GM21515 (cell line): Measurements from ENCODE around the gene PHLPP1.
"Not testable (repeated sequence)": the region's sequence is repeated elsewhere in the genome, so short reads cannot be mapped to it uniquely, and the experiment has no call there.

Source experiments
- ATAC-seq: cut with Tn5 transposase; IDR thresholded peaks from one replicate; pipeline ENCODE4 v1.9.1; 2021; ENCODE audit not compliant: unreplicated experiment

The PHLPP1 gene

DNA sequence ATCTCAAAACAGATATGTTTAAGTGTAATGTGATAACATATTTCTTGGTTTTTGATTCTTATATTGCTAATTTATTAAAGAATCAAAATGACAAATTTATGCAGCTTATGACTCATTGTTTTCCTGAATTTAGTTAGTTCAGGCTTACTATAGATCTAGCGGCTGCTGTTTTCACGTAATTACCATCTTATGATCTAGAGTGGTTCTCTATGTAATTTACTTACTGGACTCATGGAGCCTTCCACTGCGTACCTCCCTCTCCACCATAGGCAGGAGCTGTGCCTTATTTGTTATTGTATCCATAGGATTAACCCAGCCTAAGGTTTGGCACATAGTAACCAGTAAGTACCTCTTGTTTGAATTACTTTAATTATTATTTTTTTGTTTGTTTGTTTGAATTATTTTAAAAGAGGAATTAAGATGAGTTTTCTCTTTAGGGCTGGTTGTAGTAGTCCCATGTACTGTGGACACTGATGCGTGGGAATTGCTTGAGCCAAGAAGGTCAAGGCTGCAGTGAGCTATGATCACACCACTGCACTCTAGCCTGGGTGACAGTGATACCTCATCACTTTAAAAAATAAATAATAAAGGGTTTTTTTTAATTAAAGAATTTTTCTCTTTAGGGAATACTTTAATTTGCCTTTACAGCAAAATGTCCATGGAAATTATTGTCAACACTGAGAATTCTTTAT lies 165.5 kb downstream of the PHLPP1 start:
- ATAC-seq: no peak

DNA sequence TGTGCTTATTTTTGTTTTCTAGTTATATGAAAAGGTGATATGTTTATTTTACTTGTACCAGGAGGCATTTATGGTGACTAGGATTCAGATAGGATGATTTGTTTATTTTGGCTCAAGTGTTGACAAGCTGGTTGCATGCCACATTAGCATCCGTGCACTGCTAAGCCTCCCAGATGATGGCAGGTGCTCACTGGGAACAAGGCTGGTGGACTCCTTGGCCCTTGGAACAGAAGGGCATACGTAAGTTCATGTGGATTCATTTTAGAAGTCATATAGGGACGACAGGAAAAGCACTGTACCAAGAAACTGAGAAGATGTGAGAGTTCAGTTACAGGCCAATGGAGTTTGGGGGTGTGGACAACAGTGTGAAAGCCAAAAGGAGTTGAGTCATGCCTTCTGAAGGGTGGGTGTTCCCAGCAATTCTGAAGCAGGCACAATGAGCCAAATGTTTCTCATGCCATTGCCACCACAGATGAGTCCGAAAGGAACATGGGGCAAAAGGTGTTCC lies 166.2 kb downstream of the PHLPP1 start:
- ATAC-seq: no peak

DNA sequence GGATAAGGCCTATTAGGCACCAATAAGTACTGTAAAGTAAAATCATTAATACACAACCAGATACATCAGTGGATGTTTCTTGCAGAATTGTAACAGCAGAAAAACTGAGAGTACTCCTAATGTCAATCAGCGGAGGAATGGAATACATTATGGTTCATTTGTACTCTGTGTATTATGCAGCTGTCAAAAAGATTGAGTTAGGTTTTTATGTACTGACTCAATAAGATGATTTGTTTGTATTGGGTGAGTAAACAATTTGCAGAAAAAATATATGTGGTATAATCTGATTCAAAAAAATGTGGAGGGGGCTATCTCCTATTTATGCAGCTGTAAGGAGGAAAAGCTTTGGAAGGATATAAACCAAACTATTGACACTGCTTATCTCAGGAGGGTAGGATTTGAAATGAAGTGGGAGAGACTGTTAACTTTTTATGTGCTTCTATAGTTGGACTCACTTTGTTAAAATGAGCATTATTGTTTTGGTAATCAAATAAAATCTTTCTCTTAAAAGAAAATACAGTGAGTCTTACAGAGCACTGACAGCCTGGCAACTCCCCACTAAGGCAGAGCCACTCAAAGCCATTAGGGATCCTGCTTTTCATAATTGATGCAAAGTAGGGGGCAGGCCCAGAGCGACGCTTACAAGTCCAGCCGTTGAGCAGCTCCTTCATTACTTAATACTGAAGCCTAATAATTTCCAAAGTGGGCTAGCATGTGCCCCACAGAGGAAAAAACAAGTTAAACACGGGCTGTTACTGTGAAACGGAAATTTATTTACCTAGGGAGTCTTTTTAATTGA lies 168.8 kb downstream of the PHLPP1 start:
- no peak for ATAC-seq

DNA sequence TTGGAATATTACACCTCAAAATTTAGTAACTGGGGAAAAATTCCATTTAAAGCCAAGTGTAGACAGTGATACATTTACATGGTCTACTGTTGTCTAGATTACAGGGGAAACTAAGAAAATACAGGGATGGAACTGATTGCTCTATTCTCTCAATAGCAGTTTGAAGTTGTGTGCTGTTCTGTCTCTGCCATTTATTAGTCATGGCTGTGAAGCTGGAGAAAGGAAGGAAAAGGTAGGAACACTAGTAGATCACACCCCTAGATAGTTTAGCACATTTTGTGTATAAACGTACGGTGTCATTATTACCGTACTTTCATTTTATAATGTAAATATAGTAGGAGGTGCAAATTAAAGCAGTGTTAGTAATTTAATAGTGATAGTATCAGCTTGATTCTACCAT lies 170.5 kb downstream of the PHLPP1 start:
- no peak for ATAC-seq

DNA sequence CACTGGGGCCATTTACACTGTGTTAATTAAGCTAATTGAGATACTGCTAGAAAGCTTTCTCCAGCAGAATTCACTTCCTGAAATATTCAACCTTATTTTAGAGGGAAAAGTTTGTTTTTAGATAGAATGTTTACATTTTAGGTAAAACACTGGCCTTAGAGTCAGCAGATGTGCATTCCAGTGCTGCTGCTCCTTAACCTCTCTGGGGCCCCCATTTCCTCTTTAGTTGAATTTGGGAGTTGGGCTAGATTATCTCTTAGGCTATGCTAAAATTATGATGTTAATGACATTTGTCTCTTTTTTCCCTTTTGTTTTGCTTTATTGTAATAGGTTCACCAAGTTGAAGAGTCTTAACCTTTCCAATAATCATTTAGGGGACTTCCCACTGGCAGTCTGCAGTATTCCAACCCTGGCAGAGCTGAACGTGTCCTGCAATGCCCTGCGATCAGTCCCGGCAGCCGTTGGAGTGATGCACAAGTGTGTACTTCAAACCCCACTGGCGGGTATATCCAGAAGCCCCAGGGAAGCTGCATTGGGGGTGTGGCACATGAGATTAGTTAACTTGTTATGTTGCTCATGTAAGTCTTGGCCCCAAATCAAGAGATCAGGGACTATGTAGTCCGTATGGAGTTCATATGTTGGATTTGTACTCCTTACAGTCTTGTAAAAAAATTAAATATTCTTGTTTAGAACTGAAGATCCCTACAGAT lies 179.5 kb downstream of the PHLPP1 start:
- no peak for ATAC-seq

DNA sequence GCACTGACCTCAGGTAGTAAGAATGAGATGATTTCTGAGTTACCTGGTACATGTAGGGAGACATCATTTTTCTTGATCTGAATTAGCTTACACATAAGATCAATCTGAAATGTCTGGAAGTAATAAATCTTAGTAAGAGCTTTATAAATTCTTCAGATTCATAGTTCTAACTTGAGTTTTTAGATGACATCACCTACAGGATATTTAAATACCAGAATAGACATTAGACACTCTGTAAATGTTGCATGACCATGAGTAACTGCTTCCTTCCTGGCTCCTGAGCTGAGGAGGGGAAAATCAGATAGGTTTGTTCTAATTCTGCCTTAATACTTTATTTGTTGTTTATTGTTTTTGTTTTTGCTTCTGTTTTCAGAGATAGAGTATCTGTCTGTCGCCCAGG lies 181.8 kb downstream of the PHLPP1 start:
- ATAC-seq: no peak

DNA sequence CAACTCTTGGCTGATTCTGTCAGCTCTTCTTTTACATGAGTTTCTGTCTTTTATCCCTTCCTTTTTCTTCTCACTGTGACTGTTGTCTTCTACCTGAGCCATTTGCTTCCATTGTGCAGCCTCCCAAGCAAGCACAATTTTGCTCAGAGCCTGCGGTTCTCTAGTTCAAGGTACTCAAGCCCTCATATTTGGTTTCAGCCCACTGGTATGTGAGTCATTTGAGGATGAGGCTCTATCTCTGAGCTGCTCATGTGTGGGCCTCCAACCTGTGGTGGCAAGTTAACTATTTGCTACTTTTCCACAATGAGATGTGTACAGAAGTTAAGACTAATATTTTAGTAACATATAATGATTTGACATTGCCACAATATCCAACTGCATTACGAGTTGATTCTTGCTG lies 183.0 kb downstream of the PHLPP1 start:
- ATAC-seq: peak; percentile 79

DNA sequence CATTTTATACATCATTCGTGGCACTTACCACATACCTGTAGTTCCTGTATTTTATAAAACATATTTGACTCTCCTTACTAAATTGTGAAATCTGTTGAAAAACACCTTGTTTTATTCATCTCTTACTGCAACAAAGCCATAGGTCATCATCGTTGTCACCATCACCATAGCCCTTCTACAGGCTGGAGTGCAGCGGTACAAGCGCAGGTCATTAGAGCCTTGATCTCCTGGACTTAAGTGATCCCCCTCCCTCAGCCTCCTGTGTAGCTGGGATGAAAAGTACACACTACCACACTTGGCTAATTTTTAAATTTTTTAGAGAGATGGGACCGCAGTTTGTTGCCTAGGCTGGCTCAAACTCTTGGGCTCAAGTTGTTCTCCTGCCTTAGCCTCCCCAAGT lies 184.2 kb downstream of the PHLPP1 start:
- no peak for ATAC-seq

DNA sequence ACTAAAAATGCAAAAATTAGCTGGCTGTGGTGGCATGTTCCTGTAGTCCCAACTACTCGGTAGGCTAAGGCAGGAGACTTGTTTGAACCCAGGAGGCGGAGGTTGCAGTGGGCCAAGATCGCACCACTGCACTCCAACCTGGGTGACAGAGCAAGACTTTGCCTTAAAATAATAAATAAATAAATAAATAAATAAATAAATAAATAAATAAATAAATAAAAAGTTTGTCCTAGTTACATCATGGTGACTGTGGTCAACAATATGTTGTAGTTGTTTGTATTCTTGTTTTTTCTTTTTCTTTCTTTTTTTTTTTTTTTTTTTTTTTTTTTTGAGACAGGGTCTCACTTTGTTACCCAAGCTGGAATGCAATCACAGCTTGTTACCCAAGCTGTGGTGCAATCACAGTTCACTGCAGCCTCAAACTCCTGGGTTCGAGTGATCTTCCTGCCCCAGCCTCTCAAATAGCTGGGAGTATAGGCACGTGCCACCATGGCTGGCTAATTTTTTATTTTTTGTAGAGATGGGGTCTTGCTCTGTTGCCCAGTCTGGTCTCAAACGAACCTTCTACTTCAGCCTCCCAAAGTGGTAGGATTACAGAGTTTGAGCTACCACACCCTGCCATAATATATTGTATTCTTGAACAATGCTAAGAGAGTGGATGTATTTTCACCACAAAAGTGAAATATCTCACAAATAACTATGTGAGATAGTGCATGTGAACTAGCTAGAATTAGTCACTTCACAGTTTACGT lies 185.0 kb downstream of the PHLPP1 start:
- ATAC-seq: no peak

DNA sequence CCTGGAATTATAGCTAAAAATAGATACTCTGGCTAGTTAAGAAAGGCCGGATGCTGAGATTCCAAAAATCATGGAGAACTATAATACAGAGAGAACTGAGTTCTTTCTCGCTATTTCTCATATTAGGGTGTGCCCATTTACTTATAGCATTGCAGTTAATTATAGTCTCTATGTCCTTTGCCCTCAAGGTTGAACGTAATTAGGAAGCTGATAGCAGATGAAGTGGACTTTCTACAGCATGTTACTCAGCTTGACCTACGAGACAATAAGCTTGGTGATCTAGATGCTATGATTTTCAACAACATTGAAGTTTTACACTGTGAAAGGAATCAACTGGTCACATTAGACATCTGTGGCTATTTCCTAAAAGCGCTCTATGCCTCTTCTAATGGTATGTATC lies 187.4 kb downstream of the PHLPP1 start:
- no peak for ATAC-seq

DNA sequence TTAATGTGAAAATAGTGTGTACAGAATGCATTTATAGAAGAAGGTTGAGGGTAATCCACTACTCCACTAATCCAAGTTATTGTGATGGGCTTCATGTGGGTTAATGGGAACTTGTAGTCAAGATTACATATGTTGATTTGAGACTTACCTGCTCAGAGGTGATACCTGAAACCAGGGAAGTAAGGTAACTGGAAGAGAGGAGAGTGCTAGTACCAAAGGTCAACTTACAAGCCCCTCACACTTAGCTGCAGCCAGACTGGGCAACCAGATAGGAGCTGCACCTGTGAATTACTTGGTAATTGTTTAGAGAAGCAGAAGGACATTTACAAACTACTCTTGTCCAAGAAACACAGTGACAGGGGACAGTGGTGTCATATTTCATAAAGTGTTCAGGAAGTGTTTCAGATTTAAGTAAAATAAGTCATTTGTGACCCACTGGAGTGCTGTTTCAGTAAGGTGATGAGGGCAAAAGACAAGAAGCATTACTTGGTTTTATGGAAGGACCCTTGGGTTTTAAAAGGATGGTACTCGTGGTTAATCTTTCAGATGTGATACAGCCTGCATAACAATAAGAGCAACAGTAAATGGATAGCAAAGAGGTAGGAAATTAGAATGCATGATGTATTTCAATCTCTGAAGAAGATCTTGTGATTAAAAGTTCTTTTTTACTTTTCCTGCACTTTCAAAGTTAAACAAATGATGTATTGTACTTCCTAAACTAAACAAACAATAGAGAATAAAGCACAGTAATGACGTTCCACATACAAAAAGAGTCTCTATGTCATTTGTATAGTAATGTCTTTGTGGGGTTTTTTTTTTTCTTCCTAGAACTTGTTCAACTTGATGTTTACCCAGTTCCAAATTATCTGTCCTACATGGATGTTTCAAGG lies 189.3 kb downstream of the PHLPP1 start:
- no peak for ATAC-seq

DNA sequence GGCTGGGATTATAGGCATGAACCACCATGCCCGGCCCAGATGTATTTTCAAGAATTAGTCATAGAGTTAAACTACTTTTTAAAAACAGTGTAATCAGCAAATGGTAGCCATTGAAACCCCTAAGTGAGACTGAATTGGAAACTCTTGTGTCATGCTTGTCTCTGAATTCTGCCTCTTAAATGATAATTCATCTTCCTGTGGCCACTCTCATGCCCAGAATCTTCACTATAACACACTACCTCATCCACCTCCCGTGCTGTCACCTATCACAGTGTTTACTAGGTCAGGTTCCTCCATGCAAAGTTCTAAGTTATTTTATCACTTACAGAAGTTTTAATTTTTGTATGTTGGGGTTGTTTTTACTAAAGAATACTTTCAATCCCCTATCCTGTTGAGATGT lies 197.5 kb downstream of the PHLPP1 start:
- no peak for ATAC-seq

DNA sequence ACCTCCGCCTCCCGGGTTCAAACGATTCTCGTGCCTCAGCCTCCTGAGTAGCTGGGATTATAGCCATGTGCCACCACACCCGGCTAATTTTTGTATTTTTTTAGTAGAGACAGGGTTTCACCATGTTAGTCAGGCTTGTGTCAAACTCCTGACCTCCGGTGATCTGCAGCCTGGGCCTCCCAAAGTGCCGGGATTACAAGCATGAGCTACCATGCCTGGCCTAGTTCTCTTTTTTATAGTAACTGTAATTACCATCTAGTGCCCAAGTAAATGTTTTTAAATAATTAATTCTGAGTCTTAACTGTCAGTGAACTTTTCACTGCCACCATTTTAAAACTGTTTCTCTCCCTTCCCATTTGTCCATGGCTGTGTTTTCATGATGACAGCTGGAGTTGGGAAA lies 198.5 kb downstream of the PHLPP1 start:
- not testable (repeated sequence) for ATAC-seq

DNA sequence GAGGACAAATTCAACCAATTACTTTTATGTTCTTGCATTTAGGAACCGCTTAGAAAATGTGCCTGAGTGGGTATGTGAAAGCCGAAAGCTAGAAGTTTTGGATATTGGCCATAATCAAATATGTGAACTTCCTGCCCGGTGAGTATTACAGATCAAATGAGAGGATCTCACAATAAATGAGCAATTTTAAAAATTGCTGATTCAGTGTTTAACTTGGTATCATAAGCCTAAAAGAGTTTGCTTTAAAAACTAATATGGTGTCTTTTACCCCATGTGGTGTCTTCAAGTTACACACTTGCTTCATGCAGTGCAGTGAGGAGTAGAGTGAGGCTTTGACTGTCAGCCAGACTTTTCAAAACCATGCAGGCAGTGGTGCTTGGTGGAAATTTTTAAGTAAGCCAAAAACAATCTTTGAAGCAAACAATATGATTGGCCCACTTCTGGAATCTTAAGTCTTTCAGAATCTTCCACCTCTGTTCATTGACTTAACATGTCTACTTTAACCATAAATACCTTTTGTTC lies 199.6 kb downstream of the PHLPP1 start:
- no peak for ATAC-seq

DNA sequence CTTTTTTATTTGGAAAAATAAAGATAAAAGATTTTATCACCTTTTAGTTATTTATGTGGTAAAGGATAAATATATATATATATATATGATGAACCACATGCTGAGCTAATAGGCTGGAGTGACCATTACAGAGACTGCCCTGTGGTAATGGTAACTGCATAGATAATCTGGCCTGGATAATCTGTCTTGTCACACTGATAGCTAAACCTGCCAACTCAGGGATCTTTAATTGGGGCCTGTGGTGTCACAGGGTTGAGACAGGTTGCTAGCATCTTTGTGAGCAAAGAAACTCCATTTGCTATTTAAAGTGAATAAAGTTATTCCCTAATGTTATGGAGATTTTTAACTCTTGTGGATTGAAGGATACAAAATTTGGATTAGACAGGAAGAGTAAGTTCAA lies 203.0 kb downstream of the PHLPP1 start:
- ATAC-seq: no peak

DNA sequence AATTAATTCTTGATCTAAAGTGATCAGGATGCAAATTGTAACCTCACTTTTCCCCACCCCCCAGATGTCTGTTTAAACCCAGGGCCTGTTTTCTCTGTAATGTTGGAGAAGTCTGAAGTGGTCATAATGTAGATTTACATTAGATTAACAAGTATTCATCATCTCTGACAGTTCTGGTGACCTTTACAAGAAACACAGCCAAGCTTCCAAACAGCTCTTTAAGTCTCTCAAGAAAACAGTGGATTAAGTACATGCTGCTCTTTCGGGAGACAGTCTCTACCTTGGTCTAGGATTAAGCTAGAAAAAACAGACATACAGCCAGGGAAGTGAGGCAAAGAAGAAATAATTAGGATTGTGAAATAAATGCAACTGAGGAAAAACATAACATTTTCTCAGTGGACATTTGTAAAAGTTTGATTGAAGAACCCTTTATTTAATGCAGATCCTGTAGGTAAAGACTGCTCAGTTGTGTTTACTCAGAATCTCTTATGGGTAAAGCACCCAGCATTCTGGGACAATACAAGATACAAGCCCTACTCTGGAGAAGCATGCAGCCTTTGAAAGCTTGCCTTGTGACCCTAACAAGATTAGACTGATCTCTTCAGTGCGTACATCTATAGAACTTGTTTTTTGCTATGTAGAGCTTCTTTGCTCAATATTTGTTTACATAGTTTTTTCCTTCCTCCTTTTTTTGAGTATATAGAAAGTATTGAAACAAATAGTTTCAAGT lies 203.9 kb downstream of the PHLPP1 start:
- ATAC-seq: no peak

DNA sequence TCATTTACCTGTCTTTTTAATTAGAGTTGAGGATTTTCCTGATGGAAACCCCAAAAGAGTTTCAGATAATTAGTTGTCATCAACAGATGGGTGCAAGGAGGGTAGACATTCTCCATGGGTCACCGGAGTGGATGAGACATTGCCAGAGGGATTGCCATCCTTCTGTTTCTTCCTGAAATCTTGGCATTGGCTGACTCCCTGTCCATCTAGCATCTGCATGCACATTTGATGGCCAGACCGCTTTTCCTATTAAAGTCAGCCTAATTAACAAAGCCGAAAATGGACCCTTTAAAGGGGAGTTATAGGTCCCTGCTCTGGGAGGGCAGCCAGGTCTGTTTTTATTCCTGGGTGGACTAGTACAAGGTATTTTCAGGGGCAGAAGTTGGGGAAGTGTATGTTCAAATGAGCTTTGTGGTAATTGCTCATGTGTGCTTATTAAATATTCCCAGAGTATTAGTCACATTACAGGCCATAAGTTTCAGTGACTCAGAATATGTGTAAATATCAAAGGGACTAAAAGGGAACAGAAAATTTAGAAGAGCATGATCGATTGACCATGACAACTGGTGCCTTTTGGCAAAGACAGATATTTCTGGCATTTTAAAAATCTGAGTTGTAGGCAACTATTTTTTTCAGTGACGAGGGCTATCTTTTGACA lies 209.8 kb downstream of the PHLPP1 start:
- ATAC-seq: no peak

DNA sequence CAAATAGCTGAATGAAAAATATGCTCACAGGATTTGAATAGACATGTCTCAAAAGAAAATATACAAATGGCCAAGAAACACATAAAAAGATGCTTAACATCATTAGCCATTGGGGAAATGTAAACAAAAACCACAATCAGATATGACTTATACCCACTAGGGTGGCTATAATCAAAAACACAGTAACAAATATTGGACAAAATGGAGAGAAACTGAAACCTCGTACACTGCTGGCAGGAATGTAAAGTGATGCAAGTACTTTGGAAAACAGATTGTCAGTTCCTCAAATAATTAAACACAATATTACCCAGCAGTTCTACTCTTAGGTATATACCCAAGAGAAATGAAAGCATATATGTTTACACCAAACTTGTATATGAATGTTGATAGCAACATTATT lies 213.0 kb downstream of the PHLPP1 start:
- ATAC-seq: no peak
